Fibroblast of mammary gland (primary cell): Measurements from ENCODE around the gene CCDC6.
A peak's percentile ranks its signal among the peaks of the same experiment; 100 is the strongest.

Experiments
- DNase-seq: peaks from one replicate; pipeline ENCODE4 v3.0.0-alpha.2; 2010; ENCODE audit warnings: low read depth
- H3K4me3 ChIP-seq: 2 replicates; pipeline ENCODE4 v1.5.1; 2011; ENCODE audit warnings: low read depth, mild to moderate bottlenecking, low read length, moderate library complexity; ENCODE audit not compliant: control insufficient read depth
- CTCF ChIP-seq: conservative IDR thresholded peaks from 2 replicates; pipeline ENCODE4 v1.5.1; 2011; ENCODE audit warnings: low read depth, low read length, inconsistent platforms; ENCODE audit not compliant: control insufficient read depth, insufficient read depth

CCDC6 gene

GRCh38 chr10:59762505-59762904 is 143.9 kb downstream of the CCDC6 start:
- no peak overlapping the region for H3K4me3 ChIP-seq
- no peak for DNase-seq
- no peak for TF ChIP-seq CTCF

GRCh38 chr10:59757966-59758365 is 148.4 kb downstream of the CCDC6 start:
- H3K4me3 ChIP-seq, result no peak overlapping the region
- TF ChIP-seq CTCF, result no peak
- DNase-seq, result peak; percentile 18

- DNase-seq, result no peak
- no peak for TF ChIP-seq CTCF
- no peak overlapping the region for H3K4me3 ChIP-seq
These were observed 151.4 kb downstream of the CCDC6 start for GRCh38 chr10:59754951-59755350.

GRCh38 chr10:59753267-59753666 is 153.1 kb downstream of the CCDC6 start, which contains the start of gene MRLN:
Gene MRLN, minus strand, starts transcription at chr10:59753455.
- TF ChIP-seq CTCF, result no peak
- DNase-seq, result no peak
- H3K4me3 ChIP-seq, result no peak within 1 kb of the TSS

GRCh38 chr10:59752278-59752940 is 153.9 kb downstream of the CCDC6 start:
- no peak overlapping the region for H3K4me3 ChIP-seq
- no peak for DNase-seq
- no peak for TF ChIP-seq CTCF

GRCh38 chr10:59750155-59750945 is 156.0 kb downstream of the CCDC6 start:
- no peak overlapping the region for H3K4me3 ChIP-seq
- peak; percentile 7 for DNase-seq
- no peak for TF ChIP-seq CTCF
